Right atrium auricular region (tissue), 2 donors: ENCODE data around the gene SMIM10L2A. TPM values are rescaled to one million over a fixed set of nuclear protein-coding genes. Genes with fewer than 3 reads are reported as not detected.

Experiments
- DNase-seq: peaks from one replicate; pipeline ENCODE4 v3.0.0-alpha.2; 2019; ENCODE audit warnings: low spot score
- H3K27ac ChIP-seq, 2 donors: fragments of 200-600 bp; sonication (generic); 1 replicate in 1 of 2; 2 replicates in 1 of 2; pipeline ENCODE4 v1.5.1; 2016 to 2019
- H3K27me3 ChIP-seq, 2 donors: fragments of 200-600 bp; sonication (generic); one replicate each; pipeline versions ENCODE4 v1.5.1 to v1.6.0; 2017 to 2019
- H3K36me3 ChIP-seq: fragments of 200-600 bp; sonication (generic); one replicate; pipeline ENCODE4 v1.5.1; 2016
- H3K4me1 ChIP-seq, 2 donors: fragments of 200-600 bp; sonication (generic); one replicate each; pipeline versions ENCODE4 v1.5.1 to v1.6.0; 2017 to 2019
- H3K4me3 ChIP-seq, 2 donors: fragments of 200-600 bp; sonication (generic); 1 replicate in 1 of 2; 2 replicates in 1 of 2; pipeline ENCODE4 v1.5.1; 2017 to 2019; ENCODE audit warnings: mild to moderate bottlenecking in 1 of 2, moderate library complexity in 1 of 2
- H3K9me3 ChIP-seq, 2 donors: fragments of 200-600 bp; sonication (generic); one replicate each; pipeline ENCODE4 v1.5.1; 2019
- total RNA-seq, 2 donors: library from RNA; depleted of rRNA; stranded (reverse); fragments of >200 nt; gene quantifications; one replicate each; pipeline ENCODE4 v1.1.0, GENCODE V29; 2016
- TF ChIP-seq, protein P1 (sequence below), 2 donors: fragments of 200-600 bp; sonication (generic); IDR thresholded peaks; one replicate each; pipeline ENCODE4 v1.5.1; 2019; ENCODE audit warnings: antibody characterized with exemption in 2 of 2

The SMIM10L2A gene
- total RNA-seq, 2 donors from 2014 or later, result 2.7 to 6.3 TPM

DNA sequence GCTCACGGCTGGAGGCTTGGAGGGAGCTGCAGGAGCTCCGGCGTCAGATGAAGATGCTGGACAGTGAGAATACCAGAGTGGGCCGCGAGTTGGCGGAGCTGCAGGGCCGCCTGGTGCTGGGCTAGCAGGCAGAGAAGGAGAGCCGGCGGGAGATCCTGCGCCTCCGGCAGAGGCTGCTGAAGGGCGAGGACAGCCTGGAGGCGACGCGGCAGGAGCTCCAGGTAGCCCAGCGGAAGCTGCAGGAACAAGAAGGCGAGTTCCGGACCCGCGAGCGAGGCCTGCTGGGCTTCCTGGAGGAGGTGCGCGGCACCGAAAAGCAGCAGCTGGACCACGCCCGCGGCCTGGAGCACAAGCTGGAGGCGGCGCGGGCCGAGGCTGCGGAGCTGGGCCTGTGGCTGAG lies 14.7 kb downstream of the SMIM10L2A start:
- Histone ChIP-seq H3K36me3 (no peaks in the 10 kb centered on the region), H3K4me1 (no peaks in the 10 kb centered on the region), H3K27me3 (no peaks in the 10 kb centered on the region), H3K9me3 (peaks cover 0 to 4% of the 10 kb centered on the region in 2 donors), H3K27ac (no peak overlapping the region), H3K4me3 (no peak overlapping the region)
- TF ChIP-seq, protein P1, sequence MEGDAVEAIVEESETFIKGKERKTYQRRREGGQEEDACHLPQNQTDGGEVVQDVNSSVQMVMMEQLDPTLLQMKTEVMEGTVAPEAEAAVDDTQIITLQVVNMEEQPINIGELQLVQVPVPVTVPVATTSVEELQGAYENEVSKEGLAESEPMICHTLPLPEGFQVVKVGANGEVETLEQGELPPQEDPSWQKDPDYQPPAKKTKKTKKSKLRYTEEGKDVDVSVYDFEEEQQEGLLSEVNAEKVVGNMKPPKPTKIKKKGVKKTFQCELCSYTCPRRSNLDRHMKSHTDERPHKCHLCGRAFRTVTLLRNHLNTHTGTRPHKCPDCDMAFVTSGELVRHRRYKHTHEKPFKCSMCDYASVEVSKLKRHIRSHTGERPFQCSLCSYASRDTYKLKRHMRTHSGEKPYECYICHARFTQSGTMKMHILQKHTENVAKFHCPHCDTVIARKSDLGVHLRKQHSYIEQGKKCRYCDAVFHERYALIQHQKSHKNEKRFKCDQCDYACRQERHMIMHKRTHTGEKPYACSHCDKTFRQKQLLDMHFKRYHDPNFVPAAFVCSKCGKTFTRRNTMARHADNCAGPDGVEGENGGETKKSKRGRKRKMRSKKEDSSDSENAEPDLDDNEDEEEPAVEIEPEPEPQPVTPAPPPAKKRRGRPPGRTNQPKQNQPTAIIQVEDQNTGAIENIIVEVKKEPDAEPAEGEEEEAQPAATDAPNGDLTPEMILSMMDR (IDR thresholded peaks at IDR 0.05), result no peak
- no peak for DNase-seq

DNA sequence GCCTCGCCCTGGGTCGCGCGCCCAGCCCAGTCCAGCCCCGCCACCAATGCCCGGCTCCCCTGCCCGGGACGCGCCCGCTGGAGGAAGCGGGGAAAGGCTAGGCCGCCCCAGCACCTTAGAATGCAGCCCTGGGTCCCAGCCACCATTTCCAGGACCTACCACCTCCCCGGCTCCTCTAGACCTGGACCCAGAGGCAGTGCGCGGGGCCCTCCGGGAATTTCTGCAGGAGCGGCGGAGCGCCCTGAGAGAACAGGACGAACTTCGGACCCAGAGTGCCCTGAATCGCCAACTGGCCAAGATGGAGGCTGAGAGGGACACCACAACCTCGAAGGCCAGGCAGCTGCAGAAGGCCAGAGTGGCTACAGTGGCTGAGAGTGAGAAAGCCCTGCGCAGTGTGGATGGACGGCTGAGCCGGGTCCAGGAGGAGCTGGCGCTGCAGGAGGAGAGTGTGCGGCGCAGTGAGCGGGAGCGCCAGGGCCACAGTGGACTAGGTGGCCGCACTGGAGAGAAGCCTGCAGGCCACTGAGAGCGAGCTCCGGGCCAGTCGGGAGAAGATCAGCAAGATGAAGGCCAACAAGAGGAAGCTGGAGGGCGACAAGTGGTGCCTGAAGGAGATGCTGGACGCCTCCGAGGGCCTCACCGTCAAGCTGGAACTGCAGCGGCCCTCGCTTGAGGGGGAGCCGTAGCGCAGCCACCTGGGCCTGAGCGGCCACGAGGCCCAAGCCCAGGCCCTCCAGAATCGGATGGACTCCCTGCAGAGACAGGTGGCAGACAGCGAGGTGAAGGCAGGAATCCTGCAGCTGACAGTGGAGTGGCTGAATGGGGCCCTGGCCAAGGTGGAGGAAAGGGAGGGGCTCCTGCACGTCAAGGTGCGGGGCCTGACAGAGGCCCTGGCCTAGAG lies 15.5 kb downstream of the SMIM10L2A start:
- H3K4me1 ChIP-seq, result no peaks in the 10 kb centered on the region
- TF ChIP-seq, protein P1 (IDR thresholded peaks at IDR 0.05), result no peak
- no peak overlapping the region for H3K4me3 ChIP-seq
- H3K9me3 ChIP-seq, result no peaks in the 10 kb centered on the region
- H3K27me3 ChIP-seq, result no peaks in the 10 kb centered on the region
- DNase-seq, result no peak
- no peak overlapping the region for H3K27ac ChIP-seq
- H3K36me3 ChIP-seq, result no peaks in the 10 kb centered on the region

DNA sequence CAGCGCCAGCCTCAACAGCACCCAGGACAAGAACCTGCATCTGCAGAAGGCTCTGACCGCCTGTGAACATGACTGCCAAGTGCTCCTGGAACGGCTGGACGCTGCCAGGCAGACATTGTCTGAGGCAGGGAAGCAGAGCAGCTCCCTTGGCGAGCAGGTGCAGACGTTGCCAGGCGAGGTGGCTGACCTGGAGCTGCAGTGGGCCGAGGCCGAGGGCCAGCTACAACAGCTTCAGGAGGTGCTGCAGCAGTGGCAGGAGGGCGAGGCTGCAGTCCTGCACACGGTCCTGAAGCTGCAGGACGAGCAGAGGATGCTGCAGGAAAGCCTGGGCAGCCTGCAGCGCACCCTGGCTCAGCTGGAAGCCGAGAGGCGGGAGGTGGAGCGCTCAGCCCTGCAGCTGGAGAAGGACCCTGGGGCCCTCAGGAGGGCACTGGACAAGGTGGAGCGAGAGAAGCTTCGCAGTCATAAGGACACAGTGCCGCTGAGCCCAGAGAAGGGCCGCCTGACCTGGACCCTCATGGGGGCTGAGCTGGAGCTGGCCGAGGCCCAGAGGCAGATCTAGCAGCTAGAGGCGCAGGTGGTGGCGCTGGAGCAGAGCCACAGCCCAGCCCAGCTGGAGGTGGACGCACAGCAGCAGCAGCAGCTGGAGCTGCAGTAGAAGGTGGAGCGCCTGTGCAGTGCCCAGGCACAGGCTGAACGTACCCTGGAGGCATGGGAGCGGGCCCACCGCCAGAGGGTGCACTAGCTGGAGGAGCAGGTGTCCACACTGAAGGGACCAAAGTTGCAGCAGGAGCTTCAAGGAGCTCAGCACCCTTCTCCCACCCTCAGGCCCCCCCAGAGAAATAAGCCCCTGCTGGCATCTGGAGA lies 16.4 kb downstream of the SMIM10L2A start:
- TF ChIP-seq, protein P1 (IDR thresholded peaks at IDR 0.05), result no peak
- Histone ChIP-seq H3K27ac (no peak overlapping the region), H3K36me3 (no peaks in the 10 kb centered on the region), H3K4me3 (no peak overlapping the region), H3K27me3 (no peaks in the 10 kb centered on the region), H3K4me1 (no peaks in the 10 kb centered on the region), H3K9me3 (no peaks in the 10 kb centered on the region)
- DNase-seq, result no peak

GRCh38 chrX:135438734-135439043 lies 16.9 kb downstream of the SMIM10L2A start:
- no peak overlapping the region for H3K4me3 ChIP-seq
- no peaks in the 10 kb centered on the region for H3K4me1 ChIP-seq
- TF ChIP-seq, protein P1 (IDR thresholded peaks at IDR 0.05), result no peak
- no peak for DNase-seq
- H3K36me3 ChIP-seq, result no peaks in the 10 kb centered on the region
- no peak overlapping the region for H3K27ac ChIP-seq
- no peaks in the 10 kb centered on the region for H3K9me3 ChIP-seq
- no peaks in the 10 kb centered on the region for H3K27me3 ChIP-seq

GRCh38 chrX:135449637-135450550 lies 28.1 kb downstream of the SMIM10L2A start:
- H3K36me3 ChIP-seq, result no peaks in the 10 kb centered on the region
- no peaks in the 10 kb centered on the region for H3K27me3 ChIP-seq
- H3K9me3 ChIP-seq, result no peaks in the 10 kb centered on the region
- DNase-seq, result no peak
- TF ChIP-seq, protein P1 (IDR thresholded peaks at IDR 0.05), result no peak
- no peak overlapping the region for H3K4me3 ChIP-seq
- H3K27ac ChIP-seq, result no peak overlapping the region
- H3K4me1 ChIP-seq, result no peaks in the 10 kb centered on the region
